Muscle layer of colon (tissue), 2 donors: ENCODE results near the gene CHDH.

Source experiments
- H3K27ac ChIP-seq: one replicate; pipeline ENCODE4 v1.7.0; 2013; ENCODE audit warnings: low read depth, mild to moderate bottlenecking, low read length, moderate library complexity
- H3K27me3 ChIP-seq, 2 donors: one replicate each; pipeline ENCODE4 v1.7.0; 2013; ENCODE audit warnings: low read length in 2 of 2, mild to moderate bottlenecking in 2 of 2; ENCODE audit not compliant: insufficient read depth in 2 of 2, control insufficient read depth in 1 of 2
- H3K36me3 ChIP-seq: one replicate; pipeline ENCODE4 v1.7.0; 2013; ENCODE audit warnings: mild to moderate bottlenecking, low read length; ENCODE audit not compliant: insufficient read depth
- H3K4me1 ChIP-seq: one replicate; pipeline ENCODE4 v1.7.0; 2013; ENCODE audit warnings: mild to moderate bottlenecking, low read length; ENCODE audit not compliant: insufficient read depth
- H3K4me3 ChIP-seq, 2 donors: one replicate each; pipeline ENCODE4 v1.7.0; 2013; ENCODE audit warnings: low read length in 2 of 2, low read depth in 1 of 2, mild to moderate bottlenecking in 1 of 2, moderate library complexity in 1 of 2
- H3K9ac ChIP-seq: one replicate; pipeline ENCODE4 v1.7.0; 2013; ENCODE audit warnings: low read length
- H3K9me3 ChIP-seq: one replicate; pipeline ENCODE4 v1.7.0; 2013; ENCODE audit warnings: mild to moderate bottlenecking, low read length
- donor health status: abdominal sarcoma.
- donor health status: Adenocarcinoma of cecum.

CHDH gene

DNA sequence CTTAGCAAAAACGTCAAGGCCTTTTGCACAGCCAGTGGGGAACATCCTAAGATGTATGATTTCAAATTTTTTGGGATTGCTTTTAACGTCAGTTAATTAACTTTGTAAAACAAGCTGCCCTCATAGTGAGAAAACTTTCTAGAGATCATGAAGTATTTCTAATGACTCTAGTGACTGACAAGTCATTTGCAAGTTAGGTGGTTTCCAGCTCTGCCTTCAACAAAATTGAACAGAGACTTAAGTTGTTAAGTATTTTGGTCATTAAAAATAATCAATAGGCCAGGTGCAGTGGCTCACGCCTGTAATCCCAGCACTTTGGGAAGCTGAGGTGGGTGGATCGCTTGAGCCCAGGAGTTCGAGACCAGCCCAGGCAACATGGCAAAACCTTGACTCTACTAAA lies 71.2 kb downstream of the CHDH start:
- no peak overlapping the region for H3K27ac ChIP-seq
- H3K4me3 ChIP-seq, result no peak overlapping the region
- H3K27me3 ChIP-seq, result no peaks in the 10 kb centered on the region
- no peaks in the 10 kb centered on the region for H3K9me3 ChIP-seq
- H3K9ac ChIP-seq, result no peak overlapping the region
- no peaks in the 10 kb centered on the region for H3K36me3 ChIP-seq
- peaks cover 21% of the 10 kb centered on the region for H3K4me1 ChIP-seq

DNA sequence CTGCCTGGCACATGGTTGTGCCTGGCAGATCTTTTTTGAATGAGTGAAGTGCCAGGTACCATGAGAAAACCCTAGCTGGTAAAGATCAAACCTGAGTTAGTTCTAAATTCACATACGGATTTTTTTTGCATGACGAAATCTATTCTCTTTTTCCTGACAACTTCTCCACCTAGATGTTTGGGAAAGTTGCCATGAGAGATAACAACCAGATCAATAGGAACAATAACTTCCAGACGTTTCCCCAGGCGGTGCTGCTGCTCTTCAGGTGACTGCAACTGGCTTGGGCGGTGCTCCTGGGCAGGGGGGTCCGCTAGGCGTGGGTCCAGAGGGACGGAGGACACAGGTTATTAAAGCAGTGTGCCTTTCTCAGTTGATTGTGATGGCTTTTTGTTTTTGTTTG lies 71.8 kb downstream of the CHDH start:
- H3K9me3 ChIP-seq, result no peaks in the 10 kb centered on the region
- H3K27ac ChIP-seq, result no peak overlapping the region

DNA sequence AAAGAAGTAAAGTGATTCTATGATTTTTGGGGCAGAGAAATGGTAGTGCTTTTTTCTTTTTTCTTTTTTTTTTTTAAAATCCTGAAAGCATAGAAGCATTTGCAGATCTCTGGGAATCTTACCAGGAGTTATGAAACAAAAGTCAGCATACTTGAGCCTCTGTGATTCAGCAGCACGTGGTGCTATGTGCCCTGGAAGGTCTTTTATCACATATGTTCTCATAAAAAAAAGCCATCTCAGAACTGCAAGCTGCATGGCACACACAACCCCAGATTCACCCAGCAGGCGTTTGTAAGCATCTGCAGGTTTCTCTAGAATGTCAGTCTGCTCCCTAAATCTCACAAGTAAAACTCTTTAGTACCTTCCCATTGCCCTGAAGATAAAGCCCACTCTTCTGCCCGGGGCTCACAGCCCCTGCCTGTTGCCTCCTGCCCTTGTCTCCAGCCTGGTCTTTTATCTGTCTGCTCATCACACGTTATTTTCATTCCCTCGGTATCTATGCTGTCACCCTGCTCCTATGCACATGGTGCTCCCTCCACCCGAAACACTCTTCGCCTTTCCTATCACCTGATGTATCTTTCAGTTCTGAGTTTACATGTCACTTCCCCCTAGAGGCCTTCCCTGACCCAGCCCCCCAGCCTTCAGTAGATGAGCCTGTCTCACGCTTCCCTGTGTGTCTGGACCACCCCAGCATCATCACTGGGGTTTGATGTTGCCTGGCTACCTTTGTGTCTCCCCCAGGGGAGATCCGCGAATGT lies 72.4 kb downstream of the CHDH start:
- Histone ChIP-seq H3K9me3 (no peaks in the 10 kb centered on the region), H3K27me3 (no peaks in the 10 kb centered on the region), H3K4me3 (no peak overlapping the region), H3K9ac (no peak overlapping the region), H3K36me3 (no peaks in the 10 kb centered on the region), H3K4me1 (peaks cover 21% of the 10 kb centered on the region), H3K27ac (no peak overlapping the region)

More for the DNA sequence above, 71.8 kb downstream of the CHDH start:
- Histone ChIP-seq H3K4me1 (peaks cover 21% of the 10 kb centered on the region), H3K36me3 (no peaks in the 10 kb centered on the region), H3K4me3 (no peak overlapping the region), H3K9ac (no peak overlapping the region), H3K27me3 (no peaks in the 10 kb centered on the region)

DNA sequence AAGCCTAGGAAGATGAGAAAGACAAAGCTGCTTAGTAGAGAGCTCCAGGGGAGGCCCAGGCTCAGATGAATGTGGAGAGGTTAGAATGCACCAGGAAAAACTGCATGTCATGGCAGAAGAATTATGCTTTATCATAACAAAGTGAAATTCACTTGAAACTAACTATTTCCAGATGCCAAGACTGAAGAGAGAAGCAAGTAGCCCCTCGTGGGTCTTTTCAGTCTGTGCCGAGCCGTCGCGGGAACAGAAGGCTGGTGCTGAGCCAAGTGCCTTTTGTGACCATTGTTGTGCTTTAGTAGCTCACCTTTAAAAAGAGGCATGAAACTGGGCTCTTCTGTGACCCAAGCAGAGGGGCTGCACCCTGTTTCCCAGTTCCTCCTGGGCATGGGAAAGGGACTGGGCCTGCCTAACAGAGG lies 73.2 kb downstream of the CHDH start:
- peaks cover 21% of the 10 kb centered on the region for H3K4me1 ChIP-seq
- no peak overlapping the region for H3K27ac ChIP-seq
- no peak overlapping the region for H3K9ac ChIP-seq
- no peaks in the 10 kb centered on the region for H3K36me3 ChIP-seq
- no peaks in the 10 kb centered on the region for H3K9me3 ChIP-seq
- no peak overlapping the region for H3K4me3 ChIP-seq
- no peaks in the 10 kb centered on the region for H3K27me3 ChIP-seq

DNA sequence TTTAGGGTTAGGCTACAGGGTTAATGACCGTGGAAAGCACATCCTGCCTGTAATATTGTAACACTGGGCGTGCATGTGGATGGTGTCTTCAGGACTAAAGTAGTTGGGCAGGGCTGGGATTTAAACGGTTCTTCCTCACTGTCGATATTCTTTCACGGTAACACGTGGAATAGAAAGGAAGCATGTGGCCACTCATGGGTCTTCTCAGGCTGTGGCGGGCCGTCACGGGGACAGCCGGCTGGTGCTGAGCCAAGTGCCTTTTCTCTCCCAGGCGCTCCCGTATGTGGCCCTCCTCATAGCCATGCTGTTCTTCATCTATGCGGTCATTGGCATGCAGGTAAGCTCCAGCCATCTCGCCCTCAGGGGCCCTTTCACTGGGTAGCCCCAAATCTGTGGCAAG lies 73.7 kb downstream of the CHDH start:
- Histone ChIP-seq H3K9ac (no peak overlapping the region), H3K4me3 (no peak overlapping the region), H3K27ac (no peak overlapping the region), H3K9me3 (no peaks in the 10 kb centered on the region), H3K4me1 (peaks cover 21% of the 10 kb centered on the region), H3K36me3 (no peaks in the 10 kb centered on the region), H3K27me3 (no peaks in the 10 kb centered on the region)

DNA sequence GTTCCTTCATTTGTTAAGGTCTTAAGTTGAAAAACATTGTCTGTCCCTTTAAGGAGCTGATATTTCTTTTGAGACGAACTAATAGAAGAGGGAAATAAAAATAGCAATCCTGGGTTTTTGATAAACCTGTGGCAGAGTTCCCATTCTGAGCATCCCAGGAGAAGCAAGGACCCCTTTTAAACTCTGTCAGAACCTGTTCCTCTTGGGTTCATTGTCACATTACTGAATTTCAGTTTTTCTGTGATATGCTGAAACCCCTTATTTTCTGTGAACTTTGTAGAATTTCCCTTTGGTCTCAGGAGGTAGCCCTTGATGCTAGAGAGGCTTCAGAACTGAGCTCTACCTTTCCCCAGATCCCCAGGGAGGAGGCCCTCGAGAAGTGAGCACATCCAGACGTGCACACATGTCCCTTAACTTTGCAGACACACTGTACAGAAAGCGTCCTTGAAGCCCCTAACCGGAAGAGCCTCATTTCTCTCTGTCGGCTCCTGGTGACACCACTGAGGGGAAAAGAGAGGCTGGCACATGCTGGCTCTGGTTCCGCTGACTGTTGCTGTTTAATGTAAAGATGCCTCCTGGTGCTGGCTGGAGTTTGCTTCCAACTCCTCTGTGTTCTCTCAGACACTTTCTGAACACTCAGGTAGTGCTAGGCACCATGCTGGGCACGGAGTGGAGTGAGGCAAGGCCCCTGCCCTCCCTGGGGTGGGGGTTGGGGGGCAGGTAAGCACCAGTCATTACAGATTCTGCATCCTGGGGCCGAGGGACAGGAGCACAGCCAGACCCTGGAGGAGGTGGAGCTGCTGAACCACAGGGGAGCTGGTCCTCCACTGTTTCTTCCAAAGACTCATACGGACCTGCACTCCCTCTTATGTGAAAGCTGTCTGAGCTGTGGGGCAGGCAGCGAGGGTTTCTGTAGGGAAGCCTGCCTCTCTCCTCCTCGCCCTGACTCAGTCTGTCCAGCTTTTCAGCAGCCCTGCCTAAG lies 77.5 kb downstream of the CHDH start:
- H3K9me3 ChIP-seq, result no peaks in the 10 kb centered on the region
- H3K36me3 ChIP-seq, result no peaks in the 10 kb centered on the region
- no peak overlapping the region for H3K9ac ChIP-seq
- H3K4me3 ChIP-seq, result no peak overlapping the region
- no peaks in the 10 kb centered on the region for H3K27me3 ChIP-seq
- peaks cover 11% of the 10 kb centered on the region for H3K4me1 ChIP-seq
- no peak overlapping the region for H3K27ac ChIP-seq

DNA sequence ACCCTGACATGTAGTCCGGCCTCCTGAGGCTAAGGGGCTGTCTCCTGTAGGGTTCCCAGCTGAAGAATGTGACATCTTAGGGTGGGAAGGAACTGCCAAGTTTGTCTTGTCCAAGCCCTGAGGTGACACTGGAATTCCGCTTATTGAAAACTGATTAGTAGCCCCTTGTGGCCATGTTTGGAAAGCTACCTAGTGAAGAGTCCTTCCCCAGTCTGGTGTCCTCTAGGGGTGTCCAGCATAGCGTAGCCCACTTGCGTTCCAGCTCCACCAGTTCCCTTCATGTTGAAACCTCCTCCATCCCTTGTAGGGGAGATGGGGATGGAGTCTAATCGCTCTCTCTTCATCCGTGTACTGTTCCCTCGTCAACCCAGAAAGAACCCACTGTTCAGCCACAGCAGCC lies 79.5 kb downstream of the CHDH start:
- H3K27me3 ChIP-seq, result no peaks in the 10 kb centered on the region
- no peaks in the 10 kb centered on the region for H3K9me3 ChIP-seq
- no peak overlapping the region for H3K27ac ChIP-seq
- H3K4me3 ChIP-seq, result no peak overlapping the region
- no peaks in the 10 kb centered on the region for H3K36me3 ChIP-seq
- H3K9ac ChIP-seq, result no peak overlapping the region
- H3K4me1 ChIP-seq, result no peaks in the 10 kb centered on the region

DNA sequence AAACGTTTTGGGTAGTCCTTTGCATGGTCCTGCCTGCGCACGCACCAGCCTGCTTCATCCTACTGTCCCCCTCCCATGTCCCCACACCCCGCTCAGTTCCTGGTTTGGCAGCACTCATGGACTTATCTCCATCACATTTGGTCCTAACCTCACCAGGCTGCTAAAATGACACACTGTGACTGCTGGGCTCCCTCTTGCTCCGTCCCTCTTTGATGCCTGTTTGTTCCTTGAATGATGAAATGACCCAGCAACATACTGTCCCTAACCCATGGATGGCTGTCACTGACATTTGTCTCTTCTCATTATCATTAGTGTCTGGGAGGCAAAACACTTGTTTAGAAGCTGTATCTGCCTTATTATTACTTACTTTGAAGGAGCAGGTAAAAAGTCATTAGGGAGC lies 80.5 kb downstream of the CHDH start:
- no peaks in the 10 kb centered on the region for H3K36me3 ChIP-seq
- H3K27ac ChIP-seq, result no peak overlapping the region
- H3K9me3 ChIP-seq, result no peaks in the 10 kb centered on the region
- H3K9ac ChIP-seq, result no peak overlapping the region
- H3K4me1 ChIP-seq, result no peaks in the 10 kb centered on the region
- no peak overlapping the region for H3K4me3 ChIP-seq
- no peaks in the 10 kb centered on the region for H3K27me3 ChIP-seq

DNA sequence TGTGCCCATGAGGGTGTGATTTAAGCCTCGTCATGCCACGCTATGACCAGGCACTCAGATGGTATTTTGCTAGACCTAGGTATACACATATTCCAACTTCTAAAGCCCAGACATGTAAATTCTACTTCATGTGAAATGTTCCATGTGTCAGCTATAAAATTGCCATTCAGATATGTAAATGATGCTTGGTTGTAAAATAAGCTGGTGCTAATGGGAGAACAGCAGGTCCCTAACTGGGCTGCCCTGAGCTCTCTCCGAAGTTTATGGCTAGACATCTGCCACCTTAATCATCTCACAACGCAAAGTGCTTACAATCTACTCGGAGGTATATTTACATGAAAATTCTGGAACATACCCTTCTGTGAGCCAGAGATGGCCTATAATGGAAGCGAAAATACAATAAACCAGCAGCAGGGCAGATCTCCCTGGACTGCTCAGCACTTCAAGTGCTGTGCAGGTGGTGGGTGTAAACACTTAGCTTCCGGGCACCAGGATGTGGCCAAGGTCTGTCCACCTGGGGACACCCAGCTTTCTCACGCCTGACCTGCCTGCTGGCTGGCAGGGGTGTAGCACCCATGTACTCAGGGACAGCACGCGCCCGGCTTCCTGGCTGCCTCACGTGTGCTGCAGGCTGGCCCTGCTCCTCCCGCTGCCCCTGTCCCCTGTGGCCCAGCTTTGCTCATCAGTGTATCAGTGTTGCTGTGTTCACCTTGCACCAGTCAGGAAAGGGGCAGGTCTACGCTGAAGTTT lies 82.0 kb downstream of the CHDH start:
- H3K9me3 ChIP-seq, result no peaks in the 10 kb centered on the region
- H3K27ac ChIP-seq, result no peak overlapping the region
- H3K36me3 ChIP-seq, result no peaks in the 10 kb centered on the region
- no peak overlapping the region for H3K4me3 ChIP-seq
- H3K27me3 ChIP-seq, result no peaks in the 10 kb centered on the region
- no peak overlapping the region for H3K9ac ChIP-seq
- H3K4me1 ChIP-seq, result no peaks in the 10 kb centered on the region

DNA sequence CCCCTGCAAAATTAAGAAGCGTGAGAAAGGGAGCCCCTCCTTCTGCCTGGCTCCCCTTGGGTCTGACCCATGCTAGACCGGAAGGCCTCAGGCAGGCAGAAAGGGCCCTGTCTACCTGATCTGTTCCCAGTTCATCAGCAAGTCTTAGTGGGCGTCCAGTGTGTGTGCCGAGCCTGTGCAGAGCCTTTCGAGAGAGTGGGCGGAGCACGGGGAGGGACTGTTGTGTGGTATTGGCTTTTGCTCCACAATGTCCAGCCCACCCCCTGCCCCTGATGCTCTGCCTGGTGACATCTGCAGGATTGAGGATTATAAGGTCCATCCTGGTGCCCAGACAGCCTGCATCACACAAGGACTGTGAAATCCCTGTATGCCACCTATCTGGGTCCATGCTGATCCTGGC lies 82.9 kb downstream of the CHDH start:
- H3K9ac ChIP-seq, result no peak overlapping the region
- no peaks in the 10 kb centered on the region for H3K9me3 ChIP-seq
- H3K4me1 ChIP-seq, result no peaks in the 10 kb centered on the region
- H3K27ac ChIP-seq, result no peak overlapping the region
- H3K36me3 ChIP-seq, result no peaks in the 10 kb centered on the region
- H3K4me3 ChIP-seq, result no peak overlapping the region
- no peaks in the 10 kb centered on the region for H3K27me3 ChIP-seq
